Measurements from ENCODE around the gene SLC44A1. TPM values are rescaled to one million over a fixed set of nuclear protein-coding genes. Genes with fewer than 3 reads are reported as not detected.
A peak's percentile ranks its signal among the peaks of the same experiment; 100 is the strongest.

SLC44A1 gene
- total RNA-seq, 4 donors from 2014 or later = 39.3 to 94.1 (median 58.3) TPM

- Histone ChIP-seq H3K27ac (peak overlapping the region in 1 of 4 donors; percentile 27), H3K9me3 (no peaks in the 10 kb centered on the region), H3K4me1 (peaks cover 8 to 36% (median 19%) of the 10 kb centered on the region in 4 donors), H3K27me3 (no peaks in the 10 kb centered on the region), H3K36me3 (peaks cover 0 to 7% (median 0%) of the 10 kb centered on the region in 4 donors), H3K4me3 (no peak overlapping the region)
- TF ChIP-seq POLR2A (IDR thresholded peaks at IDR 0.05) = no peak
- TF ChIP-seq CTCF (IDR thresholded peaks at IDR 0.05) = no peak
- no peak for TF ChIP-seq POLR2AphosphoS5 (IDR thresholded peaks at IDR 0.05)
- no peak for TF ChIP-seq EP300 (IDR thresholded peaks at IDR 0.05; ENCODE audit: low read depth)
- DNase-seq = no peak
- 86 to 100% methylated on average over 2 of the region's 2 CpGs for WGBS, 2 donors (ENCODE audit: low coverage in 1 of 2)
- intact Hi-C loops (cut with DNase I; ENCODE audit: low total_unique reads) (no loop called here), in situ Hi-C loops (cut with MboI; ENCODE audit: low pct_ligation_motif_present in 1 of 4, low pct_unique_long_range_greater_than_20kb in 1 of 4, low sequenced_read_pairs in 3 of 4) (no loop called here)
Measured at GRCh38 chr9:105332471-105332870, 88.0 kb downstream of the SLC44A1 start.

- intact Hi-C loops (cut with DNase I; ENCODE audit: low total_unique reads) = no loop called here
- 86 to 89% methylated on average over 1 of the region's 1 CpG for WGBS, 2 donors (ENCODE audit: low coverage in 1 of 2)
- in situ Hi-C loops (cut with MboI; ENCODE audit: low pct_ligation_motif_present in 1 of 4, low pct_unique_long_range_greater_than_20kb in 1 of 4, low sequenced_read_pairs in 3 of 4) = no loop called here
- H3K9me3 ChIP-seq = no peaks in the 10 kb centered on the region
- no peak overlapping the region for H3K27ac ChIP-seq
- DNase-seq = no peak
- H3K27me3 ChIP-seq = no peaks in the 10 kb centered on the region
- H3K36me3 ChIP-seq = peaks cover 0 to 7% (median 0%) of the 10 kb centered on the region in 4 donors
- no peak for TF ChIP-seq CTCF (IDR thresholded peaks at IDR 0.05)
- TF ChIP-seq POLR2A (IDR thresholded peaks at IDR 0.05) = no peak
- TF ChIP-seq POLR2AphosphoS5 (IDR thresholded peaks at IDR 0.05) = no peak
- TF ChIP-seq EP300 (IDR thresholded peaks at IDR 0.05; ENCODE audit: low read depth) = no peak
- H3K4me1 ChIP-seq = peaks cover 8 to 36% (median 19%) of the 10 kb centered on the region in 4 donors
- H3K4me3 ChIP-seq = no peak overlapping the region
Measured at GRCh38 chr9:105333076-105333475, 88.6 kb downstream of the SLC44A1 start.

GRCh38 chr9:105333811-105334210 is 89.4 kb downstream of the SLC44A1 start:
- H3K4me3 ChIP-seq = no peak overlapping the region
- 79 to 82% methylated on average over 1 of the region's 1 CpG for WGBS, 2 donors (ENCODE audit: low coverage in 1 of 2)
- TF ChIP-seq POLR2A (IDR thresholded peaks at IDR 0.05) = no peak
- no peak for TF ChIP-seq EP300 (IDR thresholded peaks at IDR 0.05; ENCODE audit: low read depth)
- TF ChIP-seq CTCF (IDR thresholded peaks at IDR 0.05) = no peak
- no peak for TF ChIP-seq POLR2AphosphoS5 (IDR thresholded peaks at IDR 0.05)
- peak overlapping the region in 2 of 4 donors; percentile 5 to 16 for H3K27ac ChIP-seq
- peaks cover 8 to 36% (median 19%) of the 10 kb centered on the region in 4 donors for H3K4me1 ChIP-seq
- H3K9me3 ChIP-seq = no peaks in the 10 kb centered on the region
- intact Hi-C loops (cut with DNase I; ENCODE audit: low total_unique reads) (no loop called here), in situ Hi-C loops (cut with MboI; ENCODE audit: low pct_ligation_motif_present in 1 of 4, low pct_unique_long_range_greater_than_20kb in 1 of 4, low sequenced_read_pairs in 3 of 4) (no loop called here)
- no peak for DNase-seq
- H3K36me3 ChIP-seq = peaks cover 0 to 7% (median 0%) of the 10 kb centered on the region in 4 donors
- H3K27me3 ChIP-seq = no peaks in the 10 kb centered on the region

GRCh38 chr9:105338308-105338707 is 93.9 kb downstream of the SLC44A1 start:
- intact Hi-C loops (cut with DNase I; ENCODE audit: low total_unique reads) (no loop called here), in situ Hi-C loops (cut with MboI; ENCODE audit: low pct_ligation_motif_present in 1 of 4, low pct_unique_long_range_greater_than_20kb in 1 of 4, low sequenced_read_pairs in 3 of 4) (no loop called here)
- no peak for TF ChIP-seq POLR2A (IDR thresholded peaks at IDR 0.05)
- no peak for TF ChIP-seq POLR2AphosphoS5 (IDR thresholded peaks at IDR 0.05)
- TF ChIP-seq CTCF (IDR thresholded peaks at IDR 0.05) = no peak
- no peak for TF ChIP-seq EP300 (IDR thresholded peaks at IDR 0.05; ENCODE audit: low read depth)
- H3K27ac ChIP-seq = no peak overlapping the region
- no peak for DNase-seq
- no peak overlapping the region for H3K4me3 ChIP-seq
- H3K9me3 ChIP-seq = no peaks in the 10 kb centered on the region
- H3K4me1 ChIP-seq = peaks cover 0 to 20% (median 4%) of the 10 kb centered on the region in 4 donors
- H3K36me3 ChIP-seq = peaks cover 0 to 7% (median 0%) of the 10 kb centered on the region in 4 donors
- WGBS, 2 donors (ENCODE audit: low coverage in 1 of 2) = 95 to 100% methylated on average over 1 to 2 of the region's 2 CpGs
- H3K27me3 ChIP-seq = no peaks in the 10 kb centered on the region
